ENCODE measurements around the gene CSTB. TPM values are rescaled to one million over a fixed set of nuclear protein-coding genes. Genes with fewer than 3 reads are reported as not detected.

Gene CSTB
- total RNA-seq, 1 experiment from 2014 or later: 48.2 TPM

GRCh38 chr21:43777953-43778352 is 1.8 kb upstream of the CSTB start:
- in situ Hi-C loops (cut with HindIII; ENCODE audit: low pct_unique_long_range_greater_than_20kb, low sequenced_read_pairs): no loop called here

GRCh38 chr21:43775190-43775589 is 918 bp downstream of the CSTB start:
- DNase-seq (ENCODE audit: low read depth, low spot score): no peak
- in situ Hi-C loops (cut with HindIII; ENCODE audit: low pct_unique_long_range_greater_than_20kb, low sequenced_read_pairs): no loop called here

More at GRCh38 chr21:43777953-43778352, 1.8 kb upstream of the CSTB start:
- DNase-seq (ENCODE audit: low read depth, low spot score): no peak

GRCh38 chr21:43774163-43774562 is 1.9 kb downstream of the CSTB start:
- DNase-seq (ENCODE audit: low read depth, low spot score): no peak
- in situ Hi-C loops (cut with HindIII; ENCODE audit: low pct_unique_long_range_greater_than_20kb, low sequenced_read_pairs): no loop called here

- no peak for DNase-seq (ENCODE audit: low read depth, low spot score)
- in situ Hi-C loops (cut with HindIII; ENCODE audit: low pct_unique_long_range_greater_than_20kb, low sequenced_read_pairs): no loop called here
Observed at GRCh38 chr21:43772425-43772821, 3.7 kb downstream of the CSTB start.

GRCh38 chr21:43771698-43772424 is 4.2 kb downstream of the CSTB start:
- peak; percentile 96 for DNase-seq (ENCODE audit: low read depth, low spot score)
- in situ Hi-C loops (cut with HindIII; ENCODE audit: low pct_unique_long_range_greater_than_20kb, low sequenced_read_pairs): no loop called here

- DNase-seq (ENCODE audit: low read depth, low spot score): peak; percentile 34
Observed at GRCh38 chr21:43771199-43771675, 4.9 kb downstream of the CSTB start.

GRCh38 chr21:43770066-43770655 is 5.9 kb downstream of the CSTB start:
- in situ Hi-C loops (cut with HindIII; ENCODE audit: low pct_unique_long_range_greater_than_20kb, low sequenced_read_pairs): no loop called here

More at GRCh38 chr21:43771199-43771675, 4.9 kb downstream of the CSTB start:
- in situ Hi-C loops (cut with HindIII; ENCODE audit: low pct_unique_long_range_greater_than_20kb, low sequenced_read_pairs): no loop called here

GRCh38 chr21:43769325-43769958 is 6.7 kb downstream of the CSTB start:
- in situ Hi-C loops (cut with HindIII; ENCODE audit: low pct_unique_long_range_greater_than_20kb, low sequenced_read_pairs): no loop called here
- no peak for DNase-seq (ENCODE audit: low read depth, low spot score)

More at GRCh38 chr21:43770066-43770655, 5.9 kb downstream of the CSTB start:
- no peak for DNase-seq (ENCODE audit: low read depth, low spot score)

- in situ Hi-C loops (cut with HindIII; ENCODE audit: low pct_unique_long_range_greater_than_20kb, low sequenced_read_pairs): no loop called here
- no peak for DNase-seq (ENCODE audit: low read depth, low spot score)
Observed at GRCh38 chr21:43768868-43769167, 7.3 kb downstream of the CSTB start.

GRCh38 chr21:43767984-43768867 is 7.9 kb downstream of the CSTB start:
- in situ Hi-C loops (cut with HindIII; ENCODE audit: low pct_unique_long_range_greater_than_20kb, low sequenced_read_pairs): no loop called here
- peak; percentile 49 for DNase-seq (ENCODE audit: low read depth, low spot score)

- in situ Hi-C loops (cut with HindIII; ENCODE audit: low pct_unique_long_range_greater_than_20kb, low sequenced_read_pairs): no loop called here
- DNase-seq (ENCODE audit: low read depth, low spot score): no peak
Observed at GRCh38 chr21:43767498-43767983, 8.6 kb downstream of the CSTB start.

GRCh38 chr21:43766734-43767497 is 9.2 kb downstream of the CSTB start:
- DNase-seq (ENCODE audit: low read depth, low spot score): no peak
- in situ Hi-C loops (cut with HindIII; ENCODE audit: low pct_unique_long_range_greater_than_20kb, low sequenced_read_pairs): no loop called here

GRCh38 chr21:43764576-43765495 is 11.3 kb downstream of the CSTB start:
- in situ Hi-C loops (cut with HindIII; ENCODE audit: low pct_unique_long_range_greater_than_20kb, low sequenced_read_pairs): no loop called here
- no peak for DNase-seq (ENCODE audit: low read depth, low spot score)

- in situ Hi-C loops (cut with HindIII; ENCODE audit: low pct_unique_long_range_greater_than_20kb, low sequenced_read_pairs): no loop called here
- no peak for DNase-seq (ENCODE audit: low read depth, low spot score)
Observed at GRCh38 chr21:43763901-43764523, 12.1 kb downstream of the CSTB start.

- in situ Hi-C loops (cut with HindIII; ENCODE audit: low pct_unique_long_range_greater_than_20kb, low sequenced_read_pairs): no loop called here
- DNase-seq (ENCODE audit: low read depth, low spot score): no peak
Observed at GRCh38 chr21:43762303-43763128, 13.6 kb downstream of the CSTB start.

Data from SK-MEL-5 (cell line).